Right ventricle myocardium inferior (tissue), 1 donor: Measurements from ENCODE around the gene ITGB3. TPM values are rescaled to one million over a fixed set of nuclear protein-coding genes. Genes with fewer than 3 reads are reported as not detected.
A peak's percentile ranks its signal among the peaks of the same experiment; 100 is the strongest.

ENCODE experiments used
- ATAC-seq: fragments of 200-7000 bp; cut with Tn5 transposase; one replicate; pipeline ENCODE4 v1.9.1; 2020; ENCODE audit warnings: mild to moderate bottlenecking, moderate library complexity
- DNase-seq: peaks from one replicate; pipeline ENCODE4 v3.0.0; 2021; ENCODE audit errors: missing footprints
- intact Hi-C: fragments of 100-400 bp; cut with DNase I; formaldehyde crosslinking; loops from one replicate; pipeline ENCODE4 v1.11.0; 2022
- total RNA-seq: library from RNA; stranded (reverse); fragmentation: NEBNext Ultra II Directional; extraction: Animal tissue kit (Norgen Biotek cat#: 25700); gene quantifications from one replicate; pipeline ENCODE4 v1.2.1, GENCODE V29; 2021
- donor health status: DM: no; HTN: yes; CAD: no; lungs with severe emphysema.

The ITGB3 gene
- total RNA-seq, 1 donor from 2014 or later = 3.8 TPM

GRCh38 chr17:47238321-47239010 lies 15.2 kb upstream of the ITGB3 start:
- intact Hi-C loops = no loop called here
- DNase-seq (peak; percentile 48), ATAC-seq (no peak)

GRCh38 chr17:47239619-47239966 lies 14.0 kb upstream of the ITGB3 start:
- DNase-seq (no peak), ATAC-seq (no peak)
- intact Hi-C loops = no loop called here

- intact Hi-C loops = no loop called here
Measured at GRCh38 chr17:47239967-47240651, 13.5 kb upstream of the ITGB3 start.

GRCh38 chr17:47240806-47241205 lies 12.8 kb upstream of the ITGB3 start:
- intact Hi-C loops = no loop called here
- DNase-seq = no peak
- no peak for ATAC-seq

More at GRCh38 chr17:47239967-47240651, 13.5 kb upstream of the ITGB3 start:
- DNase-seq = peak; percentile 78
- peak; percentile 85 for ATAC-seq

DNA sequence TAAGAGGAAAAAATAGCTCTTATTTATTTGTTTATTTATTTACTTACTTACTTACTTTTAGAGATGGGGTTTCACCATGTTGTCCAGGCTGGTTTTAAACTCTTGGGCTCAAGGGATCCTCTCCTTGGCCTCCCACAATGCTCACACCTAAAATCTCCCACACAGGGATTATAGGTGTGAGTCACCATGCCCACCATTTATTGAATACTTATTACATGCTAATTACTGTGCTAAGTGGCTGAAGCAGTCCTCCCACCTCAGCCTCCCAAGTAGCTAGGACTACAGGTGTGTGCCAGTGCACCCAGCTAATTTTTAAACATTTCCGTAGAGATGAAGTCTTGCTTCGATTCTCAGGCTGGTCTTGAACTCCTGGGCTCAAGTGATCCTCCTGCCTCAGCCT lies 11.0 kb upstream of the ITGB3 start:
- ATAC-seq (no peak), DNase-seq (no peak)
- intact Hi-C loops = no loop called here

DNA sequence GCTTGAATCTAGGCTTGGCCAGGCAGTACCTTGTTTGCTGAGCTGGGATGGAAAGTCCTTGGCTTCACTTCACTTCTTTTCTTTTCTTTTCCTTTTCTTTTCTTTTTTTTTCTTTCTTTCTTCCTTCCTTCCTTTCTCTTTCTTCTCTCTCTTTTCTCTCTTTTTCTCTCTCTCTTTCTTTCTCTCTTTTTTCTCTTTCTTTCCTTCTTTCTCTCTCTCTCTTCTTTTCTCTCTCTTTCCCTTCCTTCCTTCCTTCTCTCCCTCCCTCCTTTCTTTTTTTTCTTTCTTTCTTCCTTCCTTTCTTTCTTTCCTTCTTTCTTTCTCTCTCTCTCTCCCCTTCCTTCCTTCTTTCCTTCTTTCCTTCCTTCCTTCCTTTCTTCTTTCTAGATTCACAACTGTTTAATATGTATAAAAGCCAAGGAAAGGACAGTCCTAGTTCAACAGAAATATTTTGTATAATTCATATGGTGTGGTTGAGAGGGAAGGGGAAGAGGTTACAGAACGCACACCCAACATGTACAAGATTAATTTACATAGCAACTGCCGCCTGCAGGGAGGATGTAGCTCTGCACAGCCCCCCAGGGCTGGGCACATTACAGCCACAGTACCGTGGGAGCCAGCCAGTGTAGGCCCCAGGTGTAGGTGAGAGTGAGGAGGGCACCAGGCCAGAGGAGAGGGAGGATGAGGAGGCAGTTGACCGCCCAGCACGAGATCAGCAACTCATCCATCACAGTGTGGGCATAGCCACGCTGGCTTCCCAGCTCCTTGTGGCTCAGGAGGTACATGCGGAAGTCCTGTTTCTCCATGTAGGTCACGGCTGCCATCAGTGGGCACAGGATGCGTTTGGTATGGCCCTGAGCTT lies 9.7 kb upstream of the ITGB3 start:
- DNase-seq (no peak), ATAC-seq (no peak)
- intact Hi-C loops = no loop called here

DNA sequence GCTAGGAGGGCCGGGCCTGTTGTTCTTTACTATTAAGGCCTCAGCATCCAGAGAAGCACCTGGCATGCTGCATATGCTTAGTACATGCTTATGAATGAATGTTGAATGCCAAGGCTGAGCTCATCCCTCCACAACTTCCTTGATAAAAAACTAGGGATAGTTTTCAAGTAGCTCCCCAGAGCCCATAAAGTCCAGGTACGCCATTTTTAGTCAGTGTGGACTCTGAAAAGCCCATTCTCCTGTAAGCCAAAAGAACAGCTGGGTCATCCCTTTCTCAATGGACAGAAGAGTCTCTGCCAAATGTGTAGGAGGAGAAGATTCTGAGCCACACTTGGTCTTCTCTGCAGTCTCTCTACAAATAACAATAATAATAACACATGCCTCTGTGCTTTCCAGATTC lies 8.9 kb upstream of the ITGB3 start:
- peak; percentile 18 for ATAC-seq
- intact Hi-C loops = no loop called here
- no peak for DNase-seq

DNA sequence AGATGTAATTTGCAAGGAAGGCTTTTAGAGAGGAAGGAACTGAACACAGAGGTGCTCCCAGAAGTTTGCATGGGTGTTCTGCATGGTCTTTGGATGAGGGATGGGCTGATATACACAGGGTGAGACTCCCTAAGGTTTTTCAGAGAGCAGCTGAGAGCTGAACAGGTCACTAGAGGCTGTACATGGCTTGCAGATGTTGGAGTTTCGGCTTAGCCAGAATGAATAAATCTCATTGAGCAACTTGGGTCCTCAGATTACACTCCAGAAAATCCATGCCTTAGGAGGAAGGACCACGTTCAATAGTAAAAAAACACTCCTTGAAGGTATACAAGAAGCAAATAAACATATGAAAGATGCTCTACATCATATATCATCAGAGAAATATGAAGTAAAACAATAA lies 7.5 kb upstream of the ITGB3 start:
- DNase-seq = no peak
- intact Hi-C loops = no loop called here
- peak; percentile 65 for ATAC-seq

- ATAC-seq (no peak), DNase-seq (no peak)
- intact Hi-C loops = no loop called here
Measured at GRCh38 chr17:47250855-47251254, 2.8 kb upstream of the ITGB3 start.

- no peak for DNase-seq
- no peak for ATAC-seq
- intact Hi-C loops = no loop called here
Measured at GRCh38 chr17:47251421-47251940, 2.1 kb upstream of the ITGB3 start.

DNA sequence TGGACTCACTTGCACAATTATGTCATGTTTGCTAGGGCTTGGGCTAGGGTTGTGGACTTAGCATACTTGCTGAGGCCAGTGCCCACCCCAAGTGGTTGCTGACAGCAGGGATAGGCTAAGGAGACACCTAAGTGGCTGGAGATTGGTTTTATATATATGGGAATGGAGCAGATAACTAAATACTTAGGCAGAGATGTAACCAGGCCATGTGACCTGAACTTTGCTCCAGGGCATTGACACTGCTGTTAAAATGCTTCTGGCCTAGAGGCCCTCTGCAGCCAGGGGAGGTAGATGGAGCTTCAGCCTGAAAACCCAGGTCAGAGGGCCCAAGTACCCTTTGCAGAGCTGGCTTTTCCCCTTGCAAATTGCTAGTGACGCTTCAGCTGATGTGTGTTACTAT lies 1.4 kb upstream of the ITGB3 start:
- ATAC-seq (no peak), DNase-seq (no peak)
- intact Hi-C loops = no loop called here

- intact Hi-C loops = no loop called here
- no peak for ATAC-seq
- no peak for DNase-seq
Measured at GRCh38 chr17:47252766-47253512, 688 bp upstream of the ITGB3 start.

- intact Hi-C loops = no loop called here
- no peak for DNase-seq
- no peak for ATAC-seq
Measured at GRCh38 chr17:47254403-47254943, 846 bp downstream of the ITGB3 start.

GRCh38 chr17:47257651-47258339 lies 4.2 kb downstream of the ITGB3 start:
- DNase-seq (no peak), ATAC-seq (no peak)
- intact Hi-C loops = no loop called here

DNA sequence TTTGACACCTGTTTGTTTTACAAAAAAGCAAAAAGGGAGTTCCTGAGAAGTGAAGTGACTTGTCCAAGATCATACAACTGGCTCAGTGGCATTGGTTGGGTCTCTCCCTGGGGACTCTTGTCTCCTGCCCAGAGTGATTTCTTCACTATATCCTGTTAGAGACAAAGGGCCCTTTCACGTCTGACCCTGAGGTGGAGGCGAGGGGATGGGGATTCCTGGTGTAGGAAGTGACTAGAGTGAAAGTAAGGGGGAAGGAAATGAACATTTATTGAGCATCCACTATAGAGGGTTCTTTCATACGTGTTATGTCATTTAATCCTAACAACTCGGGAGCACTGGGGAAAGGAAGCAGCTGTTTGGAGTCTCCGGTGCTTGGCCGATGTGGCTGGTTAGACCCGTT lies 9.0 kb downstream of the ITGB3 start:
- ATAC-seq (no peak), DNase-seq (no peak)
- intact Hi-C loops = no loop called here

- no peak for ATAC-seq
- no peak for DNase-seq
- intact Hi-C loops = no loop called here
Measured at GRCh38 chr17:47264166-47264565, 10.5 kb downstream of the ITGB3 start.

- DNase-seq = no peak
- ATAC-seq = no peak
- intact Hi-C loops = no loop called here
Measured at GRCh38 chr17:47265983-47266541, 12.4 kb downstream of the ITGB3 start.

DNA sequence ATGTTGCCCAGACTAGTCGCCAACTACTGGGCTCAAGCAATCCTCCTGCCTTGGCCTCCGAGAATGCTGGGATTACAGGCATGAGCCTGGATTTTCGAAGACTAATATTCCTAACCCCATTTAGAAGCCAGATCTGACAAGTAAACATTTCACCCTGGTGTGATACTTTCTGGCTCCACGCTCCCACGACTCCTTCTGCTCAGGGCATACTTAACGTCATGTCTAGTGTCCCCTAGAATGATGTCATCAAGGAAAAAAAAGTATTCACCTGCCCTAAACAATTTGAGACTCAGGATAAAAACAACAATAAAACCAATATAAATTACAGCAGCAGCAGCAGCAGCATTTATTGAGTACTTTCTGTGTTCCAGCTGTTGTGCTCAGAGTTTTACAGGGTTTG lies 13.2 kb downstream of the ITGB3 start:
- intact Hi-C loops = no loop called here
- no peak for DNase-seq
- no peak for ATAC-seq
